OCI-LY1 (cell line): Measurements from ENCODE around the gene FAXDC2.

Experiments used
- H2AFZ ChIP-seq: fragments of 200-600 bp; sonication (generic), shearing (Covaris generic); 2 replicates; pipeline ENCODE4 v1.6.0; 2014; ENCODE audit warnings: antibody characterized with exemption, mild to moderate bottlenecking, low read length
- H3F3A ChIP-seq: fragments of 200-600 bp; sonication (generic), shearing (Covaris generic); 2 replicates; pipeline ENCODE4 v1.6.0; 2014; ENCODE audit warnings: mild to moderate bottlenecking, antibody characterized with exemption, low read length, moderate library complexity; ENCODE audit not compliant: insufficient read depth
- H3K27ac ChIP-seq: fragments of 200-600 bp; sonication (generic); 2 replicates; pipeline ENCODE4 v1.5.1; 2014; ENCODE audit warnings: low read length, mixed run types, mild to moderate bottlenecking, low read depth; ENCODE audit not compliant: poor library complexity, severe bottlenecking
- H3K27me3 ChIP-seq: fragments of 200-600 bp; sonication (generic); 2 replicates; pipeline ENCODE4 v1.6.0; 2014; ENCODE audit warnings: antibody characterized with exemption, mild to moderate bottlenecking, low read length, moderate library complexity; ENCODE audit not compliant: insufficient read depth
- H3K36me3 ChIP-seq: fragments of 200-600 bp; sonication (generic); 2 replicates; pipeline ENCODE4 v1.6.1; 2014; ENCODE audit warnings: mild to moderate bottlenecking, antibody characterized with exemption, low read length, moderate library complexity, mixed read lengths; ENCODE audit not compliant: insufficient read depth
- H3K4me1 ChIP-seq: fragments of 200-600 bp; sonication (generic); 2 replicates; pipeline ENCODE4 v1.5.1; 2014; ENCODE audit warnings: mild to moderate bottlenecking, low read length, moderate library complexity; ENCODE audit not compliant: insufficient read depth, severe bottlenecking
- H3K4me2 ChIP-seq: fragments of 200-600 bp; sonication (generic), shearing (Covaris generic); 2 replicates; pipeline ENCODE4 v1.6.1; 2014; ENCODE audit warnings: low read length
- H3K4me3 ChIP-seq: fragments of 200-600 bp; sonication (generic); 2 replicates; pipeline ENCODE4 v1.5.1; 2014; ENCODE audit warnings: low read length, low read depth, mild to moderate bottlenecking, mixed read lengths; ENCODE audit not compliant: poor library complexity, severe bottlenecking
- H3K79me2 ChIP-seq: fragments of 200-600 bp; shearing (Covaris generic); 2 replicates; pipeline ENCODE4 v1.6.1; 2016; ENCODE audit warnings: mixed run types, low read length, mixed read lengths; ENCODE audit not compliant: insufficient read depth
- H3K9ac ChIP-seq: fragments of 200-600 bp; sonication (generic), shearing (Covaris generic); 2 replicates; pipeline ENCODE4 v1.6.1; 2014; ENCODE audit warnings: mild to moderate bottlenecking, low read length, mixed read lengths
- H3K9me2 ChIP-seq: fragments of 200-600 bp; sonication (generic), shearing (Covaris generic); 2 replicates; pipeline ENCODE4 v1.6.1; 2014; ENCODE audit warnings: low read depth, mild to moderate bottlenecking, low read length, mixed read lengths
- H3K9me3 ChIP-seq: fragments of 200-600 bp; shearing (Covaris generic); 2 replicates; pipeline ENCODE4 v1.6.1; 2014; ENCODE audit warnings: low read length, mixed read lengths
- H4K20me1 ChIP-seq: fragments of 200-600 bp; sonication (generic), shearing (Covaris generic); 2 replicates; pipeline ENCODE4 v1.6.0; 2016; ENCODE audit warnings: mild to moderate bottlenecking, low read length; ENCODE audit not compliant: insufficient read depth
- CTCF ChIP-seq: fragments of 200-600 bp; sonication (generic), shearing (Covaris generic); IDR thresholded peaks from 2 replicates; pipeline ENCODE4 v1.5.1; 2017; ENCODE audit warnings: mild to moderate bottlenecking, antibody characterized with exemption, low read length, moderate library complexity, mixed read lengths
- EZH2 ChIP-seq: fragments of 200-600 bp; sonication (generic), shearing (Covaris generic); IDR thresholded peaks from 2 replicates; pipeline ENCODE4 v1.8.0; 2017; ENCODE audit warnings: borderline replicate concordance, mixed run types, mild to moderate bottlenecking, antibody characterized with exemption, low read length, moderate library complexity, mixed read lengths

The FAXDC2 gene

GRCh38 chr5:154813158-154813557 is 37.2 kb downstream of the FAXDC2 start:
- Histone ChIP-seq H3K27ac (no peak overlapping the region), H3F3A (peaks cover 6% of the 10 kb centered on the region; the same call in 1 of the 2 replicates)

GRCh38 chr5:154811653-154812465 is 38.5 kb downstream of the FAXDC2 start:
- Histone ChIP-seq H3K9me2 (no peaks in the 10 kb centered on the region), H3K27me3 (no peaks in the 10 kb centered on the region), H3K4me3 (no peak overlapping the region), H3K27ac (no peak overlapping the region), H2AFZ (no peak overlapping the region), H3K9ac (no peak overlapping the region), H3K79me2 (no peaks in the 10 kb centered on the region), H3K4me1 (no peaks in the 10 kb centered on the region), H3F3A (peaks cover 18% of the 10 kb centered on the region), H3K9me3 (no peaks in the 10 kb centered on the region), H3K4me2 (no peak overlapping the region), H3K36me3 (peaks cover 96% of the 10 kb centered on the region), H4K20me1 (no peaks in the 10 kb centered on the region)
- no peak for TF ChIP-seq EZH2
- peak; percentile 95 for TF ChIP-seq CTCF

More at GRCh38 chr5:154813158-154813557, 37.2 kb downstream of the FAXDC2 start:
- H3K4me3 ChIP-seq, result no peak overlapping the region
- no peak overlapping the region for H2AFZ ChIP-seq
- no peak overlapping the region for H3K9ac ChIP-seq
- H3K36me3 ChIP-seq, result peaks cover 96% of the 10 kb centered on the region
- H3K27me3 ChIP-seq, result no peaks in the 10 kb centered on the region
- H3K4me1 ChIP-seq, result no peaks in the 10 kb centered on the region
- TF ChIP-seq CTCF, result no peak
- no peaks in the 10 kb centered on the region for H3K9me3 ChIP-seq
- no peaks in the 10 kb centered on the region for H3K79me2 ChIP-seq
- H3K4me2 ChIP-seq, result no peak overlapping the region
- no peaks in the 10 kb centered on the region for H4K20me1 ChIP-seq
- H3K9me2 ChIP-seq, result no peaks in the 10 kb centered on the region

GRCh38 chr5:154811239-154811638 is 39.2 kb downstream of the FAXDC2 start:
- H3K36me3 ChIP-seq, result peaks cover 96% of the 10 kb centered on the region

More at GRCh38 chr5:154811239-154811638, 39.2 kb downstream of the FAXDC2 start:
- H4K20me1 ChIP-seq, result no peaks in the 10 kb centered on the region
- no peaks in the 10 kb centered on the region for H3K9me2 ChIP-seq
- peak overlapping the region; percentile 32 for H3K27ac ChIP-seq
- no peak overlapping the region for H3K9ac ChIP-seq
- H3K79me2 ChIP-seq, result no peaks in the 10 kb centered on the region
- H2AFZ ChIP-seq, result no peak overlapping the region
- H3F3A ChIP-seq, result peaks cover 18% of the 10 kb centered on the region
- H3K27me3 ChIP-seq, result no peaks in the 10 kb centered on the region
- H3K4me1 ChIP-seq, result no peaks in the 10 kb centered on the region
- no peak for TF ChIP-seq EZH2
- no peak for TF ChIP-seq CTCF
- no peak overlapping the region for H3K4me2 ChIP-seq
- H3K4me3 ChIP-seq, result no peak overlapping the region
- H3K9me3 ChIP-seq, result no peaks in the 10 kb centered on the region
